Stimulated activated CD4-positive, alpha-beta T cell treated with anti-CD3 and anti-CD28 coated beads, Interleukin-12 subunit alpha, Interleukin-12 subunit beta, amount 100 ng/mL, for 24 hours (primary cell): ENCODE measurements around the gene CST7.

Experiments
- DNase-seq, 2 experiments: peaks; one replicate each; pipeline ENCODE4 v3.0.0-alpha.2; 2020; ENCODE audit warnings: low read depth in 2 of 2

Gene CST7

GRCh38 chr20:25003002-25003401, 53.9 kb downstream of the CST7 start:
- DNase-seq, result no peak

- no peak for DNase-seq
Measured at GRCh38 chr20:25005220-25005619, 56.2 kb downstream of the CST7 start.

DNA sequence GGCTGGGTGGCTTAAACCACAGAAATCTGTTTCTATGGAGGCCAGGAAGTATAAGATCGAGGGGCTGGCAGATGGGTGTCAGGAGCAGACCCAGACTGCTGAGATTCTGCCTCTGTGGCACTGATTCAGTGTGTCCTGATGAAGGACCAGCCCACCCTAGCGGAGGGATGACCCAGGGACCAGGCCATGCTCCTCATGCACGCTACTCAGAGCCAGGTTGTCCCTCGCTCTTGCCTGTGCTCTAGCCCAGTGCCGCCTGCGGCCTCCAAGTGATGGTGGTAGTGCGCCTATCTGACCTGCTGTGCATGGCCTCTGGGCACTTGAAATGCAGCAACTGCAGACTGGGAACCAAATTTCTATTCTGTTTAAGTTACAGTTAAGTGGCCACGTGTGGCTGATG, 56.6 kb downstream of the CST7 start:
- DNase-seq, result no peak

DNA sequence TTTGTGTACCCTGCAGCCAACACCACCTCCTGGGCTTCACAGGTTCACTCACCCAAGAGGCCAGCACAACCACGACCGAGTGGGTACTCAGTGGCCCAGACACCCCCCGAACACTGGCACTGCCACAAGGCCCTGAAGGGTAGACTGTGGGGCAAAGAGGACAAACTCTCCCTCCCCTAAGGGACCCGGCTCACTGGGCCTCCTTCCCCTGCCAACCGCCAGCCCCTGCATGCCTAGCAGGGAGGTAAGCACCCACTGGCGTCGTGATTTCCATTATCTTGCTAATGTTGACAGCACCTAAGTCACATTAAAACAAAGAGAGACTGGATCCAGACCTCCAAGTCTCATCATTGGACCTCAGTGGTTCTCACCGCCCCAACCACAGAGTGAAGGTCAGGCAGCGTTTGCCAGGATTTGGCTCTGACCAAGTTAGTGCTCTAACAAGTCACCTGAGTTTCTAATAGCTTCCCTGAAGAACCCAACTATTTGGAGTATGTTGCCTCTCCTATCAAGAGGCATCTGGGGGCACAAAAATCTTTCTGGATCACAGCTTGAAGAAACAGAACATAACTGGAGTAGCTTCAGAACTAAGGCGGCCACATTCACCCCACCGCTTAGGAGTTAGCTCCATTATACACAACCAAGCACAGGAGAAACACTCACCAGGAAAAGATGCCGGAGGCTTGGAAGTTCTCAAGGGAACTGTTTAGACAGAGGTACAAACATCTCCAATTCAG, 57.5 kb downstream of the CST7 start:
- DNase-seq, result no peak

DNA sequence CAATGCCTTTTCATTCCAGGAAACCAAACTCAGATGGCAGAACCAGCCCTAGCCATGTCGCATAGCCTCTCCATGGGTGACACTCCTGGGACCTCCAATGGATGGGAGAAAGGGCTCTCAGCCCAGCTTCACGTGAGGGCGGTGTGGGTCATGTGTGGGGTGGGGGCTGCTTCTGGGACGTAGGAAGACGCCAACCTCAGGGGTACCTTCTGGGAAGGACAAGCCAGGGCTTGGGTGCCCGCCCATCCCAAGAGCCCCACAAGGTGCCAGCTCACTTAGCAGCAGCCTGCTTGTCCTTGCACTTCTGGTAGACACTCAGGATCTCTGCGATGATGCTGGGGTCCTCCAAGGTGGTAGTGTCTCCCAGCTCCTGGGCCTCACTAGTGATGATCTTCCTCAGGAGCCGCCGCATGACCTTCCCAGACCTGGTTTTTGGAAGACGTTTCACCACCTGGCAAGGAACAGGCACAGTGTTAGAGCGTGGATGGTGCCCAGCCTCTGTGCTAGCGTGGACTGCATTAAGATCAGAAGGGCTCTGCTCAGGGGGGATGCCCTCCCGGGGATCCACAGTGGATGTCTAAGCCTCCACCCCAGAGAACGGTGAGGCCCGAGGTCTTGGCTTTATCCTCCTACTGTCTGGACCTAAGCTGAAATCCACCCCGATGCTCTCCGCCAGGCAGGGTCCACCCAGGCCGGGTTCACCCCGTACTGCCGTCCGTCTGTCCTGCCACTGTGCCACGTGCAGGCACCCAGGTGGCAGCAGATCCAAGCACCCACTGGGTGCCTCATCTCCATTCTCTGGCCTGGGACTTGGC, 58.6 kb downstream of the CST7 start:
- no peak for DNase-seq

GRCh38 chr20:25008388-25009217, 59.5 kb downstream of the CST7 start:
- DNase-seq, result no peak
